ENCODE data around the gene SOD2.
"Not testable (repeated sequence)": the region's sequence is repeated elsewhere in the genome, so short reads cannot be mapped to it uniquely, and the experiment has no call there.

SOD2 gene

DNA sequence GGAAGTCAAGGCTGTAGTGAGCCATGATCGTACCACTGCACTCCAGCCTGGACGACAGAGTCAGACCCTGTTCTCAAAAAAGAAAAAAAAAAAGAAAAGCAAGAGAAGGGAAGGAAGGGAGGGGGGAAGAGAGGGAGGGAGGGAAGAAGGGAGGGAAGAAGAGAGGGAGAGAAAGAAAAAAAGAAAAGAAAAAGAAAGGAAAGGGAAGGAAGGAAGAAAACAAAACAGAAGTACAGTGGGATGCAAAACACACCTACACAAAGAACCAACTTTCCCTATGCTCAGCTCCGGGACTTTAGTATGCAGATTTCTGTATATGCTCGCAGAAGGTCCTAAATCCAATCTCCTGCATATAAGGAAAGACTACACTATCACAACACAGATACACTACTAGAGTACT lies 31.7 kb upstream of the SOD2 start:
- TF ChIP-seq POLR2AphosphoS5 (IDR thresholded peaks at IDR 0.05; ENCODE audit: low read depth) (no peak), CTCF (IDR thresholded peaks at IDR 0.05; ENCODE audit: insufficient read depth, low read length) (no peak)
- Histone ChIP-seq H3K4me3 (replicated peaks; ENCODE audit: insufficient read depth, low read length) (no peak overlapping the region), H3K27me3 (ENCODE audit: insufficient read depth, poor library complexity, severe bottlenecking) (no peaks in the 10 kb centered on the region), H3K27ac (replicated peaks) (no peak overlapping the region)
- DNase-seq (ENCODE audit: low read depth in 1 of 2, low spot score in 1 of 2): no peak

GRCh38 chr6:159723259-159723658 lies 30.2 kb upstream of the SOD2 start:
- H3K27ac ChIP-seq (replicated peaks): no peak overlapping the region
- H3K27me3 ChIP-seq (ENCODE audit: insufficient read depth, poor library complexity, severe bottlenecking): no peaks in the 10 kb centered on the region
- no peak for DNase-seq (ENCODE audit: low read depth in 1 of 2, low spot score in 1 of 2)
- no peak overlapping the region for H3K4me3 ChIP-seq (replicated peaks; ENCODE audit: insufficient read depth, low read length)
- TF ChIP-seq, protein P1, sequence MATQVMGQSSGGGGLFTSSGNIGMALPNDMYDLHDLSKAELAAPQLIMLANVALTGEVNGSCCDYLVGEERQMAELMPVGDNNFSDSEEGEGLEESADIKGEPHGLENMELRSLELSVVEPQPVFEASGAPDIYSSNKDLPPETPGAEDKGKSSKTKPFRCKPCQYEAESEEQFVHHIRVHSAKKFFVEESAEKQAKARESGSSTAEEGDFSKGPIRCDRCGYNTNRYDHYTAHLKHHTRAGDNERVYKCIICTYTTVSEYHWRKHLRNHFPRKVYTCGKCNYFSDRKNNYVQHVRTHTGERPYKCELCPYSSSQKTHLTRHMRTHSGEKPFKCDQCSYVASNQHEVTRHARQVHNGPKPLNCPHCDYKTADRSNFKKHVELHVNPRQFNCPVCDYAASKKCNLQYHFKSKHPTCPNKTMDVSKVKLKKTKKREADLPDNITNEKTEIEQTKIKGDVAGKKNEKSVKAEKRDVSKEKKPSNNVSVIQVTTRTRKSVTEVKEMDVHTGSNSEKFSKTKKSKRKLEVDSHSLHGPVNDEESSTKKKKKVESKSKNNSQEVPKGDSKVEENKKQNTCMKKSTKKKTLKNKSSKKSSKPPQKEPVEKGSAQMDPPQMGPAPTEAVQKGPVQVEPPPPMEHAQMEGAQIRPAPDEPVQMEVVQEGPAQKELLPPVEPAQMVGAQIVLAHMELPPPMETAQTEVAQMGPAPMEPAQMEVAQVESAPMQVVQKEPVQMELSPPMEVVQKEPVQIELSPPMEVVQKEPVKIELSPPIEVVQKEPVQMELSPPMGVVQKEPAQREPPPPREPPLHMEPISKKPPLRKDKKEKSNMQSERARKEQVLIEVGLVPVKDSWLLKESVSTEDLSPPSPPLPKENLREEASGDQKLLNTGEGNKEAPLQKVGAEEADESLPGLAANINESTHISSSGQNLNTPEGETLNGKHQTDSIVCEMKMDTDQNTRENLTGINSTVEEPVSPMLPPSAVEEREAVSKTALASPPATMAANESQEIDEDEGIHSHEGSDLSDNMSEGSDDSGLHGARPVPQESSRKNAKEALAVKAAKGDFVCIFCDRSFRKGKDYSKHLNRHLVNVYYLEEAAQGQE (IDR thresholded peaks at IDR 0.05; ENCODE audit: insufficient replicate concordance, low read depth): no peak
- TF ChIP-seq CTCF (IDR thresholded peaks at IDR 0.05; ENCODE audit: insufficient read depth, low read length) (no peak), POLR2AphosphoS5 (IDR thresholded peaks at IDR 0.05; ENCODE audit: low read depth) (no peak), GABPA (IDR thresholded peaks at IDR 0.05; ENCODE audit: low read depth) (no peak), SPI1 (IDR thresholded peaks at IDR 0.05; ENCODE audit: borderline replicate concordance, low read depth) (no peak)

DNA sequence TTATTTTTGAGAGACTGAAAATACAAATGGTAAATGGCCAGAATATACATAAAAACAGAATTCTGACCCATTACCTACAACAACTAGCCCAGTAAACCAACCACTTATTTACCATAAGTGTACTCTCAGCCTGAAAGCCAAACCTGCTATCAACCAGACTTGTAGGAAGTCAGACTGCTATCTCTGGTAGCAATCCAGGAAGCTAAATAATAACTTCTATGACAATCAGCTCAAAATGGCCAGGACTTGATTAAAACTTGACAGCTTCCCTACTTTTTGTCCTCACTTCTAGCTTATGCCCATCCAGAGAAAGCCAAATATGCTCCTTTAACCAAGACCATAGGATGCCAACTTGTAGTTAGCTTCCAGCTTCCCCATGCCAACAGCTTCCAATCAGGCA lies 29.6 kb upstream of the SOD2 start:
- TF ChIP-seq POLR2AphosphoS5 (IDR thresholded peaks at IDR 0.05; ENCODE audit: low read depth) (no peak), GABPA (IDR thresholded peaks at IDR 0.05; ENCODE audit: low read depth) (no peak), CTCF (IDR thresholded peaks at IDR 0.05; ENCODE audit: insufficient read depth, low read length) (no peak), SPI1 (IDR thresholded peaks at IDR 0.05; ENCODE audit: borderline replicate concordance, low read depth) (no peak)
- TF ChIP-seq, protein P1 (IDR thresholded peaks at IDR 0.05; ENCODE audit: insufficient replicate concordance, low read depth): no peak
- Histone ChIP-seq H3K27ac (replicated peaks) (no peak overlapping the region), H3K4me3 (replicated peaks; ENCODE audit: insufficient read depth, low read length) (no peak overlapping the region), H3K27me3 (ENCODE audit: insufficient read depth, poor library complexity, severe bottlenecking) (no peaks in the 10 kb centered on the region)
- no peak for DNase-seq (ENCODE audit: low read depth in 1 of 2, low spot score in 1 of 2)

- H3K27me3 ChIP-seq (ENCODE audit: insufficient read depth, poor library complexity, severe bottlenecking); H3K4me3 ChIP-seq (replicated peaks; ENCODE audit: insufficient read depth, low read length); H3K27ac ChIP-seq (replicated peaks); DNase-seq (ENCODE audit: low read depth in 1 of 2, low spot score in 1 of 2): not testable (repeated sequence)
Observed at GRCh38 chr6:159721981-159722380, 28.9 kb upstream of the SOD2 start.
